ENCODE results near the gene LTBR. TPM values are rescaled to one million over a fixed set of nuclear protein-coding genes. Genes with fewer than 3 reads are reported as not detected.

Gene LTBR
- total RNA-seq, 1 donor: 61.3 TPM

DNA sequence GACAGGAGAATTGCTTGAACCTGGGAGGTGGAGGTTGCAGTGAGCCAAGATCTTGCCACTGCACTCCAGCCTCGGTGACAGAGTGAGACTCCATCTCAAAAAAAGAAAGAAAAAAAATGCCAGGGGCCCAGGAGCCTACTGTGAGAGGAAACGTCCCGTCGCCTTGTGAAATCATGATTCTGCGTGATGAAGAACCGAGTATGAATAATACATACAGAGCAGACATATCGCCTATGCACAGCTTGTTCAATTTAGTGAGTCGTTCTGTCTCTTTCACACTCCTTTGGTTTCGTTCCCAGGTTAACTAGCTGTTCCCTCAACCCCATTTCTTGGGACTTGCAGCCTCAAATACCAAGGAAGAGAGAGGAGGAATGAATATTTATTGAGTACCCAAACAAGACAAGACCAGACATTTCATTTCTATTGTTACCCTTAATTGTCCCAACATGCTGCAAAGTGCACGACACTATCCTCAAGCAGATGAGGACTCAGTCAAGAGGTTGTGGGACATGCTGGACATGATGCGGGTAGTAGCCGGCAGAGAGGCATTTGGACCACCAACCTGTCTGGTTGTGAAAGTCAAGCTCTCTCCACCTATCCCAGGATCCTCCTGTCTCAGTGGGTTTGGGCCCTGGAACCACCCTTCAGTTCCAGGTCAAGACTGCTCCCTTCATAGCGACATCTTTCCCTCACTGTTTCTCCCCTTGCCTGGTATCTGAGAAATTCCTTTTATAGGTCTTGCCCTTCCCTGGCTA is 52.2 kb downstream of the LTBR start:
- TF ChIP-seq, protein P1, sequence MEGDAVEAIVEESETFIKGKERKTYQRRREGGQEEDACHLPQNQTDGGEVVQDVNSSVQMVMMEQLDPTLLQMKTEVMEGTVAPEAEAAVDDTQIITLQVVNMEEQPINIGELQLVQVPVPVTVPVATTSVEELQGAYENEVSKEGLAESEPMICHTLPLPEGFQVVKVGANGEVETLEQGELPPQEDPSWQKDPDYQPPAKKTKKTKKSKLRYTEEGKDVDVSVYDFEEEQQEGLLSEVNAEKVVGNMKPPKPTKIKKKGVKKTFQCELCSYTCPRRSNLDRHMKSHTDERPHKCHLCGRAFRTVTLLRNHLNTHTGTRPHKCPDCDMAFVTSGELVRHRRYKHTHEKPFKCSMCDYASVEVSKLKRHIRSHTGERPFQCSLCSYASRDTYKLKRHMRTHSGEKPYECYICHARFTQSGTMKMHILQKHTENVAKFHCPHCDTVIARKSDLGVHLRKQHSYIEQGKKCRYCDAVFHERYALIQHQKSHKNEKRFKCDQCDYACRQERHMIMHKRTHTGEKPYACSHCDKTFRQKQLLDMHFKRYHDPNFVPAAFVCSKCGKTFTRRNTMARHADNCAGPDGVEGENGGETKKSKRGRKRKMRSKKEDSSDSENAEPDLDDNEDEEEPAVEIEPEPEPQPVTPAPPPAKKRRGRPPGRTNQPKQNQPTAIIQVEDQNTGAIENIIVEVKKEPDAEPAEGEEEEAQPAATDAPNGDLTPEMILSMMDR (IDR thresholded peaks at IDR 0.05; ENCODE audit: insufficient read depth, low read depth, low read length): no peak
- no peak for DNase-seq (ENCODE audit: low read depth)
- H3K4me3 ChIP-seq (ENCODE audit: low read depth, low read length): no peak overlapping the region

DNA sequence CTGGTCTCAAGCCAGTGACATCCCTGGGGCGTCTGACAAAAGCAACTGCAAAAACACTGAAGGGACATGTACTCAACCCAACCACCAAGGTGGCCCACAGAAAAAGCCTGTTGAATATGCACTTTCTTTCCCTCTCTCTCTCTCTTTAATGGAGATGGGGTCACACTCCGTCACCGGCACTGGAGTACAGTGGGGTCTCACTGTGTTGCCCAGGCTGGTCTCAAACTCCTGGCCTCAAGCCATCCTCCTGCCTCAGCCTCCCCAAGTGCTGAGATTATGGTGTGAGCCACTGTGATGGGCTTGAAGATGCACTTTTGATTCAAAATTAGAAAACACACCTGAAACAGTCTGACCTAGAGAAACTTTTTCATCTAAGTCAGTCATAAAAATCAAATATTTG is 53.6 kb downstream of the LTBR start:
- no peak overlapping the region for H3K4me3 ChIP-seq (ENCODE audit: low read depth, low read length)
- TF ChIP-seq, protein P1 (IDR thresholded peaks at IDR 0.05; ENCODE audit: insufficient read depth, low read depth, low read length): no peak
- no peak for DNase-seq (ENCODE audit: low read depth)

DNA sequence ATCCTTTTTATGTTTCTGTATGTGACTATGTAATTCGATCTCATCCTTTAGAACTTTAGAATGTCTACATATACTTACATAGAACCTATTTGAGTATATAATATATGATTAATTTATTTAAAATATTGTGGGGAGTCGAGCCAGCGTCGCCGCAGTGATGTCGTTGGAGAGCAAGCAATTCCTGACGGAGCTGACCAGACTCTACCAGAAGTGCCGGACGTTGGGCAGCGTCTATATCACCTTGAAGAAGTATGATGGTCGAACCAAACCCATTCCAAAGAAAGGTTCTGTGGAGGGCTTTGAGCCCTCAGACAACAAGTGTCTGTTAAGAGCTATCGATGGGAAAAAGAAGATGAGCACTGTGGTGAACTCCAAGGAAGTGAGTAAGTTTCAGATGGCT is 54.4 kb downstream of the LTBR start:
- no peak for DNase-seq (ENCODE audit: low read depth)
- no peak overlapping the region for H3K4me3 ChIP-seq (ENCODE audit: low read depth, low read length)
- TF ChIP-seq, protein P1 (IDR thresholded peaks at IDR 0.05; ENCODE audit: insufficient read depth, low read depth, low read length): no peak

DNA sequence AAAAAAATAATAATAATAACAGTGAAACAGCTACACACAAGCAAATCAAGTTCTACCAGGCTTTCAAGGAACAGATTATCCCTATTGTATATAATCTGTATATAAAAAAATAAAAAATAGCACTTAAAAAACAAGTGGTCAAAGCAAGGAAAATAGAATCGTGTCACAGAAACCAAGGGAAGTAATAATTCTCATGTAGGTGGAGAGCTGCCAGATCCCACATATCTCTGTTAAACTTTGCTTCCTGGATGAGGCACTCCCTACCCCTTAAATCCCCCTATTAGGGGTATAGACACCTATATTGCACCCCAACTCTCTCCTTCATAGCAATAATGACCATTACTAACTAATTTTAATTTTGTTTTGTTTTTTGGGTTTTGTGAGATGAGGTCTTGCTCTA is 56.4 kb downstream of the LTBR start:
- TF ChIP-seq, protein P1 (IDR thresholded peaks at IDR 0.05; ENCODE audit: insufficient read depth, low read depth, low read length): no peak
- no peak overlapping the region for H3K4me3 ChIP-seq (ENCODE audit: low read depth, low read length)
- no peak for DNase-seq (ENCODE audit: low read depth)

Small RNA genes within 50 kb of the gene (small RNA-seq; reads per million reads assigned to genes)
- not detected for gene RN7SL391P

Other genes starting within 250 kb of the LTBR start
- 120 and 209 TPM in 2 replicates for gene CD9, start 183.8 kb upstream of the LTBR start, total RNA-seq
- gene PLEKHG6, start 73.5 kb upstream of the LTBR start, total RNA-seq: under 0.01 TPM in 1 of 2 replicates, not detected in the other
- 125 and 174 TPM in 2 replicates for gene TNFRSF1A, start 42.1 kb upstream of the LTBR start, total RNA-seq
- gene SCNN1A, start 8.6 kb upstream of the LTBR start, total RNA-seq: under 0.01 and 0.32 TPM in 2 replicates
- under 0.01 and 0.32 TPM in 2 replicates for gene CD27, start 60.8 kb downstream of the LTBR start, total RNA-seq
- gene TAPBPL, start 67.9 kb downstream of the LTBR start, total RNA-seq: 7.3 and 11.6 TPM in 2 replicates
- gene VAMP1, start 86.5 kb downstream of the LTBR start, total RNA-seq: 3.2 and 13.4 TPM in 2 replicates
- gene MRPL51, start 109.1 kb downstream of the LTBR start, total RNA-seq: 86.8 and 101 TPM in 2 replicates
- gene NCAPD2, start 109.9 kb downstream of the LTBR start, total RNA-seq: 40.6 and 52.7 TPM in 2 replicates
- 6,118 and 7,175 TPM in 2 replicates for gene GAPDH, start 150.4 kb downstream of the LTBR start, total RNA-seq
- gene IFFO1, start 171.9 kb downstream of the LTBR start, total RNA-seq: 9.9 and 11.9 TPM in 2 replicates
- gene NOP2, start 184.1 kb downstream of the LTBR start, total RNA-seq: 25.4 and 26.8 TPM in 2 replicates
- gene CHD4, start 223.2 kb downstream of the LTBR start, total RNA-seq: 231 and 240 TPM in 2 replicates

Measured in fibroblast of villous mesenchyme (primary cell).